ENCODE results near the gene NSG1. TPM values are rescaled to one million over a fixed set of nuclear protein-coding genes. Genes with fewer than 3 reads are reported as not detected.

Gene NSG1
- total RNA-seq, 2 donors from 2014 or later, result 1.0 to 3.2 TPM

GRCh38 chr4:4394644-4395043, 7.7 kb downstream of the NSG1 start:
- ATAC-seq (replicated peaks in 1 of 2) (no peak), DNase-seq (no peak)
- H3K4me3 Mint-ChIP-seq, result no peak overlapping the region
- no peaks in the 10 kb centered on the region for H3K27me3 Mint-ChIP-seq (ENCODE audit: low read depth)
- no peak overlapping the region for H3K27ac Mint-ChIP-seq
- H3K9me3 Mint-ChIP-seq, result no peaks in the 10 kb centered on the region
- no peaks in the 10 kb centered on the region for H3K4me1 Mint-ChIP-seq (ENCODE audit: low read depth)
- H3K36me3 Mint-ChIP-seq (ENCODE audit: insufficient read depth in 2 of 2), result no peaks in the 10 kb centered on the region

GRCh38 chr4:4395371-4395770, 8.5 kb downstream of the NSG1 start:
- DNase-seq, result no peak
- Mint-ChIP-seq H3K9me3 (no peaks in the 10 kb centered on the region), H3K27me3 (ENCODE audit: low read depth) (no peaks in the 10 kb centered on the region), H3K36me3 (ENCODE audit: insufficient read depth in 2 of 2) (no peaks in the 10 kb centered on the region), H3K4me1 (ENCODE audit: low read depth) (no peaks in the 10 kb centered on the region), H3K27ac (no peak overlapping the region), H3K4me3 (no peak overlapping the region)
- no peak for ATAC-seq (replicated peaks in 1 of 2)

DNA sequence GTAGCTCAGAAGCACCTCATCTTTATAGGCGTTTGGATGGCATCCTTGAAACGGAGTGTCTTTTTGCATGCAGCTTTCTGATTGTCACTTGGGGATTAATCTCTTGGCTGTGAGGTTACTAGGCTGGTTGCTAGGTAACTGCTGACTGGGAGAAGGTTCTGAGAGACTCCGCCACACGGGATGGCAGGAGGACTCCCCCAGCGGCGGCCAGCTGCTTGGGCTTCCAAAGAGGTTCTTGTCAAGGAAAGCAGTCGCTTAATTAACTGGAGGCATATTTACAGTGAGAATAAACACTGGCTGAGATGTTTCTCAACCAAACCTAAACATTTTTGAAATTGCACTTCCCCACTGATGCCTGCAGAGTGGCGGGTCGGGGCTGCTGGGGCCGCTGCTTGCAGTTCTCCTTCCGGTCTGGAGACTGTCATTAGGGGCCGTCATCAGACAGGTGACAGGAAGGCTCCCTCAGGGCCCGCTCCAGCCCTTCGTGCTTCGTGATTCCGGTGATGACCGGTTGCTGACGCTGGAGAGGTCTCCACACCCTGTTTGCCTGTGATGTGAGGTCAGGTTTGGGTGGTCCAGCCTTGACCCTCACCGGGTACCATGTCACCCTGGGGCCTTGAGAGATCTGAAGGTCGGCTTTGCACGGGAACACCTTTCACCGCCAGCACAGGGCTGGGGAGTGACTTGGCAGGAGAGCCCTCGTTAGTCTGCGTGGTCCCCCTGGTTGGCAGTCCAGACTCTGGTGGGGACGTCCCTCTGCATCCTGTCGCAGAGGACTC, 9.1 kb downstream of the NSG1 start:
- no peak overlapping the region for H3K4me3 Mint-ChIP-seq
- no peaks in the 10 kb centered on the region for H3K4me1 Mint-ChIP-seq (ENCODE audit: low read depth)
- ATAC-seq (replicated peaks in 1 of 2) (no peak), DNase-seq (no peak)
- no peaks in the 10 kb centered on the region for H3K36me3 Mint-ChIP-seq (ENCODE audit: insufficient read depth in 2 of 2)
- no peak overlapping the region for H3K27ac Mint-ChIP-seq
- no peaks in the 10 kb centered on the region for H3K27me3 Mint-ChIP-seq (ENCODE audit: low read depth)
- no peaks in the 10 kb centered on the region for H3K9me3 Mint-ChIP-seq

DNA sequence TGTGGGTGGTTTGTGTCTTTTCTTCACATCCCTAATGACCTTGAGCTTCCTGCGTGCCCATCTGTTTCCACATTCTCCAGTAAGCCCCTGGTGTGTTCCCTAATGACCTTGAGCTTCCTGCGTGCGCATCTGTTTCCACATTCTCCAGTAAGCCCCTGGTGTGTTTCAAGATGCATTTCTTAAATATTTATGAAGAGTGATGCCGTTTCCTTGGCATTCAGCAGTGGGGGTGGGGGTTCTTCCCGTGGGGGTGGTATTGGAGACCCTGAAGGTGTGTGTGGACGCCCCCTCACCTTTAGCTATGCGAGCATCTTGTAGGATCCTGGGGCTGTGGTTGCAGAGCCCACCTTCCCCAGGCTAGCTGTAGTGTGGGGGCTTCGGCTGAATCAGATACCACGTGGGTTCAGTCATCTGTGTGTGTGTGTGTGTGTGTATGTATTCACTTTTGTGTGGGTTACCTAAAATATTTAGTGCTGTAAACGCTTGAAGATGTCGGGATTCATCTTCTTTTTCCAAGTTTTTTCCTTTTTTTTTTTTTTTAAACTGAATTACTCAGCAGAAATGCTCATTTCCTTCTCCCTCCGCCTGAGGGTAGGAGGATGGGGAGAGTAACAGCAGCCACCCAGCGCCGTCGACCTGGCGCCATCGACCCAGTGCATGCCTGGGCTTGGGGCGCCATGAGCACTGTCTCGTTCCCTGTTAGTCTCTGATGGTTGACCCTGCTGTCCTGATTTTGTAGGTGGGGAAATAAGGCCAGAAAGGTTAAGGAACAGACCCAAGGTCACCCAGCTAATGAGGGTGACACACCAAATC, 9.9 kb downstream of the NSG1 start:
- no peak overlapping the region for H3K27ac Mint-ChIP-seq
- DNase-seq, result no peak
- no peaks in the 10 kb centered on the region for H3K9me3 Mint-ChIP-seq
- H3K4me1 Mint-ChIP-seq (ENCODE audit: low read depth), result no peaks in the 10 kb centered on the region
- no peak overlapping the region for H3K4me3 Mint-ChIP-seq
- no peak for ATAC-seq (replicated peaks in 1 of 2)
- H3K36me3 Mint-ChIP-seq (ENCODE audit: insufficient read depth in 2 of 2), result no peaks in the 10 kb centered on the region
- no peaks in the 10 kb centered on the region for H3K27me3 Mint-ChIP-seq (ENCODE audit: low read depth)

DNA sequence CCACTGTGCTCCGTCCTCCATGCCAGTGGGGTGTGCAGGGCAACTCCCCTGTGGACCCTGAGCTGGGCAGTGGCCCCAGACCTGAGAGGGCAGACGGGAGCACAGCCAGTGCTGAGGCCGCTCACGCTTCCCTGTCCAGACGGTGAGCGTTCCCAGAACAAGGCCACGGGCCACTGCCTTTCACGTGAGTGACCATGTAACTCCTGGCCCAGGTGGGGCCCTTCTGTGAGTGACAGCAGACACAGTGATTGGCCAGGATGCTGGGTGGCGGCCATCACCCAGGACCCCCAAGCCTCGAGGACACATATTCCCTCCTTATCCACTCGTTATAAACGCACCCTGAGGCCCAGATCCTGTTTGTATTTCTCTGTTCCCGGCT, 10.5 kb downstream of the NSG1 start:
- Mint-ChIP-seq H3K27ac (no peak overlapping the region), H3K4me1 (ENCODE audit: low read depth) (no peaks in the 10 kb centered on the region), H3K9me3 (no peaks in the 10 kb centered on the region), H3K4me3 (no peak overlapping the region), H3K27me3 (ENCODE audit: low read depth) (no peaks in the 10 kb centered on the region), H3K36me3 (ENCODE audit: insufficient read depth in 2 of 2) (no peaks in the 10 kb centered on the region)
- ATAC-seq (replicated peaks in 1 of 2) (no peak), DNase-seq (no peak)

DNA sequence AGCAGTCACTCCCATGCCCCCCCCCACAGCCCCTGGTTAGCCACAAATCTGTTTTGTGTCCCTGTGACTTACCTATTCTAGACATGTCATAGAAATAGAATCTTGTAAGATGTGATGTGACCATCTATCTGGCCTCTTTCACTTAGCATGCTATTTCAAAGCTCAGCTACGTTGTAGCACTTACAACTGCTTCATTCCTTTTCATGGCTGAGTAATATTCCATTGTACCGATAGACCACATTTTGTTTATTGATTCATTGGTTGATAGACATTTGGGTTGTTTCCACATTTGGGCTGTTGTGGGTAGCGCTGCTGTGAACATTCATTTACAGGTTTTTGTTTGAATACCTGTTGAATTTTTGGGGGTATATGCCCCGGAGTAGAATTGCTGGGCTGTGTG, 11.5 kb downstream of the NSG1 start:
- Mint-ChIP-seq H3K4me1 (ENCODE audit: low read depth) (no peaks in the 10 kb centered on the region), H3K9me3 (no peaks in the 10 kb centered on the region), H3K27me3 (ENCODE audit: low read depth) (no peaks in the 10 kb centered on the region), H3K4me3 (no peak overlapping the region), H3K27ac (no peak overlapping the region), H3K36me3 (ENCODE audit: insufficient read depth in 2 of 2) (no peaks in the 10 kb centered on the region)
- DNase-seq (no peak), ATAC-seq (replicated peaks in 1 of 2) (no peak)

DNA sequence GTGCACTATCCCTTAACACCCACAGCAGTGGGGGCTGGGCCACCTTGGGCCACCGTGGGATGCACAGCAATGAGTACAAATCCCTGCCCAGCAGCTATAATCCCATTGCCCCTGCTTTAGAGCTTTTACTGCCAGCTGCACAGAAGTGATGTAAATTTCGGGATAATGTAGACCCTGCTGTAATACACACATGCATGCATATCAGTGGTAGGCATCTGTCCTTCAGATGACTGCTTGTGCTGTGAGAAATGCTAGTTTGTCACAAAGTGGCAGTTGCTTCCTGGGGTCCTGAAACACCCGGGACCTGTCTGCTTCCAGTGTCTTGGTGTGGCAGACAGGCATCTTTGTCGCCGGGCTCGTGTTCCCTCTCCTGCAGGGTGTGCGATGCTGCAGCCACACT, 14.1 kb downstream of the NSG1 start:
- no peak overlapping the region for H3K27ac Mint-ChIP-seq
- no peaks in the 10 kb centered on the region for H3K27me3 Mint-ChIP-seq (ENCODE audit: low read depth)
- no peaks in the 10 kb centered on the region for H3K9me3 Mint-ChIP-seq
- ATAC-seq (replicated peaks in 1 of 2) (no peak), DNase-seq (no peak)
- no peaks in the 10 kb centered on the region for H3K36me3 Mint-ChIP-seq (ENCODE audit: insufficient read depth in 2 of 2)
- H3K4me1 Mint-ChIP-seq (ENCODE audit: low read depth), result no peaks in the 10 kb centered on the region
- no peak overlapping the region for H3K4me3 Mint-ChIP-seq

- H3K4me3 Mint-ChIP-seq, result no peak overlapping the region
- no peaks in the 10 kb centered on the region for H3K4me1 Mint-ChIP-seq (ENCODE audit: low read depth)
Measured at GRCh38 chr4:4402966-4403365, 16.1 kb downstream of the NSG1 start.

GRCh38 chr4:4405358-4405962, 18.6 kb downstream of the NSG1 start:
- Mint-ChIP-seq H3K4me1 (ENCODE audit: low read depth) (no peaks in the 10 kb centered on the region), H3K36me3 (ENCODE audit: insufficient read depth in 2 of 2) (no peaks in the 10 kb centered on the region), H3K9me3 (no peaks in the 10 kb centered on the region), H3K4me3 (no peak overlapping the region), H3K27me3 (ENCODE audit: low read depth) (no peaks in the 10 kb centered on the region), H3K27ac (no peak overlapping the region)
- no peak for DNase-seq
- no peak for ATAC-seq (replicated peaks in 1 of 2)

More at GRCh38 chr4:4402966-4403365, 16.1 kb downstream of the NSG1 start:
- H3K9me3 Mint-ChIP-seq, result no peaks in the 10 kb centered on the region
- H3K27ac Mint-ChIP-seq, result no peak overlapping the region
- no peaks in the 10 kb centered on the region for H3K27me3 Mint-ChIP-seq (ENCODE audit: low read depth)
- ATAC-seq (replicated peaks in 1 of 2) (no peak), DNase-seq (no peak)
- no peaks in the 10 kb centered on the region for H3K36me3 Mint-ChIP-seq (ENCODE audit: insufficient read depth in 2 of 2)

DNA sequence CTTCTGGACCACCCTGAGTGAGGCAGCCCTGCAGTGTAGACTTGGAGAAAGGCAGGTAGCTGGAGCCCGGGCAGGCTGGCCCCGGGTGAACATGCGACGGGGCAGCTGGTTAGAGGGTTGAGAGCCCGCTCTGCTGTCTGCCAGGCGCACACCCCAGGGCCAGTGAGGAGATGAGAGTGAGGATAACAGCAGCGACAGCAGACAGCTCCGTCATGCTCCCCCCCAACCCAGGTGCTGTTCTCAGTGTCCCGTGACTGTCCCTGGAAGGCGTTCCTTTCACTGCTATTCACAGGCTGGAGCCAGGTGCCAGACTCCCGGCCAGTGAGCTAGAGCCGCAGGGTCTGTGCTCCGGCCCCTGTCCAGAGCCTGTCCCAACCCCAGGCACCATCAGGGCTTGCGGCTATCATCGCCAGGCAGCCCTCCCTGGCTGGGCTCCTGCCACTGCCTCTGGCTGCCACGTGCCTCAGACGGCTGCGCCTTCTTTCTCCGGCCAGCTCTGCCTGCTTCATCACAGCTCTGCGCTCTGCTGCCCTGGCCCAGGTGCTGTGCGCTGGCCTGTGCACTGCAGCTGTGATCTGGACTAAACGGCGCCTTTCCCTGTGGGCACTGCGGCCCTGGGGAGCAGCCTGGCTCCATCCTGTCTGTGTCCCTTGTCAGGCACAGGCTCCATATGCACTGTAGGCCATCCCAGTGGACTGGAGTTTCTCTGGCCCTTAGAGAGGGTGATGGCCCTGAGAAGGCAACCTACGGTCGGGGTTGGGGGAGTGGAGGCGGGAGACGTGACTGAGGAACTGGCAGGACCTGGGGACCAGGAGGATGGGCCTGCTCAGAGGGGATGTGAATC, 19.8 kb downstream of the NSG1 start:
- Mint-ChIP-seq H3K36me3 (ENCODE audit: insufficient read depth in 2 of 2) (no peaks in the 10 kb centered on the region), H3K4me1 (ENCODE audit: low read depth) (no peaks in the 10 kb centered on the region), H3K27ac (no peak overlapping the region), H3K27me3 (ENCODE audit: low read depth) (no peaks in the 10 kb centered on the region), H3K9me3 (no peaks in the 10 kb centered on the region), H3K4me3 (no peak overlapping the region)
- ATAC-seq (replicated peaks in 1 of 2), result peak in 1 of 2 donors; percentile 12
- no peak for DNase-seq

DNA sequence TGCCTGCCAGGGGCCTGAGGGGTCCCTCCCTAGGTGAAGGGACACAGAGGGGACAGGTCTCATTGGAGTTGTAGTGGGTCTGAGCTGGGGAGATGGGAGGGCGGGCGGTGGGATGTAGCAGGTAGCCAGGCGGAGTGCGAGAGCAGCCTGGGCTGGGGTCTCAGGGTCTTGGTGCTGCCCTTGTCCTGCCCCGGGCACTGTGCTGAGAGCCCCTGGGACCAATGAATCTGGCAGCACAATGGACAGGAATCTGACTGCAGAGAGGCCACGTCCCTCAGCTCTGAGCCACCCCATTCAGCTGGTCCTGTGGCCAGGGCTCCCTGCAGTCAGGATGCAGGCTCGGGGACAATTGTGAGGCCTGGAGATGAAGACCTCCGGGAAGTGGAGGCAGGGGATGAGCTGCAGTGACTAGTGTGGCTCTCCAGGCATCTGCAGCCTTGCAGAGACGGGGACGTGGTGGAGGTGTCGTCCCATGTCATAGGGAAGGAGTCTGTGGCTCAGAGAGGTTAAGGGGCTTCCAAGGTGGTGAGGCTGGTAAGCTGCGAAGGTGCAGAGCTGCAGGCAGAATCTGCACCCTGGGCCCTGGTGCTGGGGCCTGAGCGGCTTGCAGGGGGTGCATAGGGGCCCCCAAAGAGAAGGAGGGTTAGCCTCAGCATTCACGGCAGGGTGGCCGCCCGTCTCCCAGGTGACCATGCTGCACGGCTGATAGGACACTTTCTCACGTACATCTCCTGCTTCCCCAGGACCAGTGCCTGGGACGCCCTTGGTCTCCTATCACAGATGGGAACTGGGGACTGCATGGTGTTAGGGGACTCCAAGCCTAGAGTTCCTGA, 20.6 kb downstream of the NSG1 start:
- Mint-ChIP-seq H3K27me3 (ENCODE audit: low read depth) (no peaks in the 10 kb centered on the region), H3K4me1 (ENCODE audit: low read depth) (no peaks in the 10 kb centered on the region), H3K27ac (no peak overlapping the region), H3K36me3 (ENCODE audit: insufficient read depth in 2 of 2) (no peaks in the 10 kb centered on the region), H3K9me3 (no peaks in the 10 kb centered on the region), H3K4me3 (no peak overlapping the region)
- DNase-seq, result no peak
- peak; percentile 12 for ATAC-seq (replicated peaks in 1 of 2)

DNA sequence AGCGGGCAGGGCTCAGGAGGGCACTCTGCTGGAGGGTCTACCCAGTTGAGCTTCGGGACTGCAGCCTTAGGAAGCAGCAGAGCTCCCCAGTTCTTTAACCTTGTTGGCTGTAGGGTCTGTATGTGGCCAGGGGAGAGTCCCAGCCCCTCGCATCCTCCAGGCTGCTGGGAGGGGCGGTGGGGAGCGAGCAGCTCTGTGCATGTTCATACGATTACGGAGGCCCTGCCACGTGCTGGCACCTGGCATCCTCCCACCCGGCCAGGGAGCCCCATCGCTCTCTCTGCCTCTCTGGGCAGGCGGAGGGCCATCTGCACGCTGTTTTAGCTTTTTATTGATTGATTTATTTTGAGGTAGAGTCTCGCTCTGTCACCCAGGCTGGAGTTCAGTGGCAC, 21.2 kb downstream of the NSG1 start:
- DNase-seq, result no peak
- no peak overlapping the region for H3K4me3 Mint-ChIP-seq
- no peaks in the 10 kb centered on the region for H3K9me3 Mint-ChIP-seq
- no peak overlapping the region for H3K27ac Mint-ChIP-seq
- no peaks in the 10 kb centered on the region for H3K36me3 Mint-ChIP-seq (ENCODE audit: insufficient read depth in 2 of 2)
- no peaks in the 10 kb centered on the region for H3K4me1 Mint-ChIP-seq (ENCODE audit: low read depth)
- H3K27me3 Mint-ChIP-seq (ENCODE audit: low read depth), result no peaks in the 10 kb centered on the region
- ATAC-seq (replicated peaks in 1 of 2), result no peak
